D721Med (cell line): ENCODE results near the gene PTPRT.

Experiments used
- DNase-seq: peaks from one replicate; pipeline ENCODE4 v3.0.0; 2011; ENCODE audit warnings: low spot score; ENCODE audit not compliant: insufficient read length
- FAIRE-seq: peaks from 2 replicates; lab custom pipeline; 2011; peaks lifted over from hg19 to GRCh38; lab: Jason Lieb, UNC
- CTCF ChIP-seq: IDR thresholded peaks from 2 replicates; pipeline ENCODE4 v1.5.1; 2012; ENCODE audit warnings: mild to moderate bottlenecking, control low read depth; ENCODE audit not compliant: insufficient read depth; ENCODE audit errors: missing control alignments

Gene PTPRT

GRCh38 chr20:42714298-42715141 is 475.2 kb downstream of the PTPRT start:
- FAIRE-seq: no peak
- TF ChIP-seq CTCF: no peak
- no peak for DNase-seq

- TF ChIP-seq CTCF: no peak
- FAIRE-seq (no peak), DNase-seq (no peak)
These were observed 481.4 kb downstream of the PTPRT start for GRCh38 chr20:42708266-42708665.

- DNase-seq (no peak), FAIRE-seq (no peak)
- no peak for TF ChIP-seq CTCF
These were observed 482.9 kb downstream of the PTPRT start for GRCh38 chr20:42706759-42707158.

- no peak for TF ChIP-seq CTCF
- no peak for DNase-seq
- FAIRE-seq: no peak
These were observed 484.2 kb downstream of the PTPRT start for GRCh38 chr20:42705550-42705949.

- DNase-seq: no peak
- TF ChIP-seq CTCF: no peak
- FAIRE-seq: no peak
These were observed 486.0 kb downstream of the PTPRT start for GRCh38 chr20:42703744-42704143.

GRCh38 chr20:42701948-42702347 is 487.8 kb downstream of the PTPRT start:
- FAIRE-seq (no peak), DNase-seq (no peak)
- TF ChIP-seq CTCF: no peak

- no peak for DNase-seq
- no peak for TF ChIP-seq CTCF
- FAIRE-seq: no peak
These were observed 489.3 kb downstream of the PTPRT start for GRCh38 chr20:42700372-42700771.
